HL-60 (cell line): ENCODE results near the gene GNG2.

Source experiments
- DNase-seq, 2 experiments: peaks; one replicate each; pipeline ENCODE4 v3.0.0-alpha.2; 2010 to 2020; ENCODE audit warnings: low read depth in 1 of 2, low spot score in 1 of 2
- H3K27ac ChIP-seq: fragments of 250-450 bp; sonication (Bioruptor Pico); replicated peaks from 2 replicates; pipeline ENCODE4 v1.5.1; 2020; ENCODE audit warnings: mild to moderate bottlenecking, moderate library complexity
- H3K27me3 ChIP-seq: fragments of 250-450 bp; sonication (Bioruptor Pico); 2 replicates; pipeline ENCODE4 v1.5.1; 2021; ENCODE audit warnings: mild to moderate bottlenecking, moderate library complexity; ENCODE audit not compliant: insufficient read depth, poor library complexity, severe bottlenecking
- H3K4me3 ChIP-seq: replicated peaks from 2 replicates; pipeline ENCODE4 v1.5.1; 2011; ENCODE audit warnings: mild to moderate bottlenecking, control low read depth, low read length; ENCODE audit not compliant: insufficient read depth
- CTCF ChIP-seq: IDR thresholded peaks from one replicate; pipeline ENCODE4 v1.5.1; 2011; ENCODE audit warnings: low read length, control low read depth, inconsistent platforms; ENCODE audit not compliant: insufficient read depth
- GABPA ChIP-seq: IDR thresholded peaks from 2 replicates; pipeline ENCODE4 v1.6.1; 2012; ENCODE audit warnings: low read depth
- POLR2AphosphoS5 ChIP-seq: IDR thresholded peaks from 2 replicates; pipeline ENCODE4 v1.6.1; 2012; ENCODE audit warnings: low read depth
- REST ChIP-seq: IDR thresholded peaks from 2 replicates; pipeline ENCODE4 v1.6.1; 2012; ENCODE audit warnings: low read depth; ENCODE audit not compliant: insufficient replicate concordance
- SPI1 ChIP-seq: IDR thresholded peaks from 2 replicates; pipeline ENCODE4 v1.6.1; 2012; ENCODE audit warnings: low read depth, mild to moderate bottlenecking, borderline replicate concordance

GNG2 gene

GRCh38 chr14:51879170-51879569, 18.8 kb downstream of the GNG2 start:
- TF ChIP-seq CTCF (no peak), SPI1 (no peak), GABPA (no peak), REST (no peak), POLR2AphosphoS5 (no peak)
- Histone ChIP-seq H3K4me3 (no peak overlapping the region), H3K27ac (no peak overlapping the region), H3K27me3 (no peaks in the 10 kb centered on the region)
- no peak for DNase-seq

- Histone ChIP-seq H3K27me3 (no peaks in the 10 kb centered on the region), H3K27ac (no peak overlapping the region), H3K4me3 (no peak overlapping the region)
- peak in 1 of 2 experiments; percentile 38 for DNase-seq
- no peak for TF ChIP-seq GABPA
- TF ChIP-seq SPI1, result no peak
- TF ChIP-seq REST, result no peak
- no peak for TF ChIP-seq CTCF
- TF ChIP-seq POLR2AphosphoS5, result no peak
These were observed 20.6 kb downstream of the GNG2 start for GRCh38 chr14:51880835-51881580.

GRCh38 chr14:51881636-51882035, 21.2 kb downstream of the GNG2 start:
- H3K4me3 ChIP-seq, result no peak overlapping the region
- H3K27ac ChIP-seq, result no peak overlapping the region
- no peak for DNase-seq
- H3K27me3 ChIP-seq, result no peaks in the 10 kb centered on the region
- TF ChIP-seq CTCF (no peak), GABPA (no peak), REST (no peak), SPI1 (no peak), POLR2AphosphoS5 (no peak)
